ENCODE measurements around the gene RDM1.

The RDM1 gene

DNA sequence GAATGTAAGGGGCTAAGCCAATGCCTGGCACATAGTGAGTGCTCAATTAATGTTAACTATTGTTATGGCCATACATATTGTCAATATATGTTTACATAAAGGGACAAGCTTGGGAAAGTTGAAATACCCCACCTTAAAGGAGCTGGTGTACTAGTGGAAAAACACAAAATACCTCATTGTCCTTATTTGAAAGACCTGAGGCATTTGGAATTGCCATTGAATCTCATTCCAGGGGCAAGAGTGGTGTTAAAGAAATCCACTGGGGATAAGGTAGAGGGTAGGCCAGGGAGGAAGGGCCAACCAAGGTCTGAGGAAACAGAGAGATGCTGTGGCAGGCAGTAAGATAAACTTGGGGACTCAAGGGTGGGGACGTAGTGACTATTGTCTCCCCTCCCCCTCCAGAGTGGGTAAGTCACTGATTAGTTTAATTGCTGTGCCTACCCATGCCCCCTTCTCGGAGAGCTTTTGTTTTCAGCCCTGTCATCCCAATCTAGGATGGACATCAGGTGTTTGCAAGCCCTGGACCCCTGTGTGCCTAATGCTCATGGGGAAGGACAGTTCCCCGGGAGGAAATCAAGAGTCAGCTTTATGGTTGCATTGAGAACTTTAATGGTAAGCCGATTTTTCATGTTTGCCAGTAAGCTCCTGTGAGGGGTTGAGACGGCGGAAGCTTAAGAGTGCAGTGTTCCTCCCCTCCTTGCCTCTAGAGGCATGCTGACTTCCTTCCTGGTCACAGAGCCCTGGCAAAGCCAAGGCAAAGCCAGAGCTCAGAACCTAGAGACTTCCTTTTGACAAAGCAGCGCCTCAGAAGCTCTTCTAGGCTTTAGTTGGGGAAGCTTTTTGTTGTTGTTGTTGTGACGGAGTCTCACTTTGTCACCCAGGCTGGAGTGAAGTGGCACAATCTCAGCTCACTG, 59.4 kb downstream of the RDM1 start:
- DNase-seq, result no peak

DNA sequence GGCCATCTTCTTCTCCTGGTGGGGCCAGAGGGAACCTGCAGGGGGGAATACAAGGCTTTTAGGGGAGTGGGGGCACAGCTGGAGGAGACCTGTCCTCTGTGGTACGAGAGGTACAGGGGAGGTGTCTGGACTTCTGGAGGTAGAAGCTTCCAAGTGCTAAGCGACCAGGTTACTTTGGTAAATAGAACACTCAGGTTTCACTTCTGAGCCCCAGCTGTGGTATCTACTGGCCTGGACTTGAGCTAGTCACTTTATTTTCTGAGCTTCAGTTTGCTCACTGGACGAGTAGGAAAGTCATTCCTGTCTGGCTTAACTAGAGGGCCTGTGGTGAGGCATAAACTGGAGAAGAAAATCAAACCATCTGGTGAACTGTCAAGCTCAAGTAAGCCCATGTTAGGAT, 61.8 kb downstream of the RDM1 start, which contains the start of gene HEATR9:
HEATR9 (minus strand) TSS at position 155 of the 400 bp plus-strand sequence; CDS start at position 6, 149 bp downstream.
- DNase-seq, result no peak
